HG03060 (cell line): ENCODE measurements around the gene ERMAP.

Experiments used
- ATAC-seq: cut with Tn5 transposase; IDR thresholded peaks from one replicate; pipeline ENCODE4 v1.9.1; 2021; ENCODE audit warnings: low read depth, moderate number of reproducible peaks; ENCODE audit not compliant: unreplicated experiment

ERMAP gene, protein sequence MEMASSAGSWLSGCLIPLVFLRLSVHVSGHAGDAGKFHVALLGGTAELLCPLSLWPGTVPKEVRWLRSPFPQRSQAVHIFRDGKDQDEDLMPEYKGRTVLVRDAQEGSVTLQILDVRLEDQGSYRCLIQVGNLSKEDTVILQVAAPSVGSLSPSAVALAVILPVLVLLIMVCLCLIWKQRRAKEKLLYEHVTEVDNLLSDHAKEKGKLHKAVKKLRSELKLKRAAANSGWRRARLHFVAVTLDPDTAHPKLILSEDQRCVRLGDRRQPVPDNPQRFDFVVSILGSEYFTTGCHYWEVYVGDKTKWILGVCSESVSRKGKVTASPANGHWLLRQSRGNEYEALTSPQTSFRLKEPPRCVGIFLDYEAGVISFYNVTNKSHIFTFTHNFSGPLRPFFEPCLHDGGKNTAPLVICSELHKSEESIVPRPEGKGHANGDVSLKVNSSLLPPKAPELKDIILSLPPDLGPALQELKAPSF

DNA sequence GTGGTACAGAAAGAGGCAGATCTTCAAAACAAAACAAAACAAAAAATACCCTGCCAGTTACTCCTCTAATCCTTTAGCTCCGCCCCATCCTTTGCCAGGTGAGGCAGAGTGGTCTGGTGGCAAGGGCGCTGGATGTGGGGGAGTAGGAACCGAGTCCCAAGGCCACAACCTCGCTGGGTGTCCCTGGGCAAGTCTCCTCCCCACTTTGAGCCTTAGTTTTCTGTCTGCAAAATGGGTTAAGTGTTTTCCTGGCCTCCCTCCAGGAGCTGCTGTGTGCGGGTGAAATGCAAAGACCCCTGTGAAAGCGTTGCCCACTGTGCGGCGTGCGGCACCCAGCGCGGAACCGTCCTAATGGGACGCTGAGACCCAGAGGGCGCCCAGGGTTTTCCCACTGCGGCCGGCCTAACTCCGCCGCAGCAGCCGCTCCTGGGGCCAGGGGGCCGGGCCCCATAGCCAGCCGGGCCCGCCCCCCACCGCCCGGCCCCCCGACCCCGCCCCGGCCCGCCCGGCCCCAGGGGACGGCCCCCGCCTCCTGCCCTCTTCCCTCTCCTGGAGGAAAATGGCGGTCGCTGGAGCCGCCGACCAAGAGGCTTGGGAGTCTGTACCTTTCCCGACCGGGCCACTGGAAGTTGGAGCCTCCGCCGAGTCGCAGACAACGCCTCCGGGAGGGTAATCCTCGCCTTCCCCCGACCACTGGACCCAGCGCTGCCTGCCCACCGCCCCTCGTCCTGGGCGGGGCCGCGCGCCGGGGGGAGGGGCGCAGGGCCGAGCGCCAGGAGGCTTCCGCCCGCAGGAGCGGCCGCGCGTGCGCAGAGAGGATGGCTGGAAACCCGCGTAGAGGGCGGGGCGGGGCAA is at the start of gene ERMAP, which contains the start of gene SVBP:
ERMAP (plus strand) TSS at position 538 of the 855 bp plus-strand sequence. CDS start 13,327 bp downstream, outside the sequence.
SVBP (minus strand) TSS at position 813 of the 855 bp plus-strand sequence. CDS start 853 bp downstream, outside the sequence.
- peak; percentile 60 for ATAC-seq

DNA sequence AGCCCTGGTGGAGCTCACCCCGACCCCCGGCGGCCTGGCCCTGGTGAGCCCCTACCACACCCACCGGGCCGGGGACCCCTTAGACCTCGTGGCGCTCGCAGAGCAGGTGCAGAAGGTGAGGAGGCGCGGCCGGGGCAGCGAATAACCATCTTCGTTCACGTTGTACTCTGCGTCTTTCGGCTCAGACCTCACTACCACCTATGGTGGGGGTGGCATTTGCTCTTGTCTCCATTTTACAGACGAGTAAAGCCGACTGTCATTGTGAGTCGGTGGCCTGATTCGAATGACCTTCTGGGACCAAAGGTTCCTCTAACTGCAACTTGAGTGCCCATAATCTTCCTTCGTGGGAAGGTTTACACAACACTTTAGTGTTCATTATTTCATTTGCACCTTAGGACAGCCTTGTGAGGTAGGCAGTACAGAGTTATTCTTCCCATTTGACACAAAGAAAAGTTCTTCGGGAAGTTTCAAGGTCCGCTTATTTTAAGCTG is 49.4 kb upstream of the ERMAP start:
- no peak for ATAC-seq

DNA sequence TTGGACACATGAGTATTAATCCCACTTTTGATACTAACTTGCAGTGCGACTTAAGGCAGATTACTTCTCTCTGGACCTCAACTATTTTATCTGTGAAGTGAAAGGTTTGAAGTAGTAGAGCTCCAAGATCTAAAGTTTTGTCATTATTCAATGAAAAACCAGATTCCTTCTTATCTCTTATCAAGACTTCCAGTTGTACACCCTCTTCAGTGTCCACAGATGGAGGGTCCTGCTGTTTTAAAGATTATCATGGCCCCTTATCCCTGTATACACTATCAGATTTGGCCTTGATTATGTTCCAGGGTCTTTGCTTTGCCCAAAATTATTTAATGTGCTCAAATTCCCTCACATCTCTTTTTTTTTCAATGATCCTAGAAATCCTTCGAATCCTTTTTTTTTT is 48.8 kb upstream of the ERMAP start:
- ATAC-seq, result no peak

DNA sequence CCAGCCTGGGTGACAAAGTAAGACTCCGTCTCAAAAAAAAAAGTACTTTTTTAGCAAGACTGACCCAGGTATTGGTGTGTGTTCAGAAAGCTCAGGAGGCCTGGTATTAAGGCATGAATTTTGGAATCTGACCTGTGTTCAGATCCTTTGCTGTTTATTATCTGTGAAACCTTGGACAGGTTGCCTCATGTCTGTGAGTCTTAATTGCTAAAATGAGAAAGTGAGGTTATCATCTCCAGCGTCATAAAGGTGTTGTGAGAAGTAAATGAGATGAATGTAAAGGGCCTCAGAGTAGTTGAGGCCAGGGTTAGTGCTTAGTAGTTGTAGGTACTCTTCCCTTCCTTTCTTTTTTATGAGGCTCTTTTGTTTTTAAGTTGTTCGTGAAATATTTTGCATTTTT is 47.1 kb upstream of the ERMAP start:
- no peak for ATAC-seq

DNA sequence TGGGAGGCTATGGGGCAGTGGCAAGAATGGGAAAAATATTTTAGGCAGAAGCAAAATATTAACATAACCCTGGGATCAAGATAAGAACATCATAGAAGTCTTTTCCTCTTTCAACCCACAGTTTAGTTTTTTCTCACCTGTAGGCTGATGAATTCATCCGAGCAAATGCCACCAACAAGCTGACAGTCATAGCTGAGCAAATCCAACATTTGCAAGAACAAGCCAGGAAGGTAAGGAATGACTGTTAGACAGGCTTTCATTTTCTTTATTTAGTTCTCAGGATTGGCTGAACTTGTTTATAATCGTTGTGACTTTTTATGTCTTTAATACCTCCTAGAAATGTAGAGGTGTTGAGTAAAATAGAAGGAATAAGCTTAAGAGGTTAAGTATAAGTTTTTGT is 43.5 kb upstream of the ERMAP start:
- ATAC-seq, result no peak

DNA sequence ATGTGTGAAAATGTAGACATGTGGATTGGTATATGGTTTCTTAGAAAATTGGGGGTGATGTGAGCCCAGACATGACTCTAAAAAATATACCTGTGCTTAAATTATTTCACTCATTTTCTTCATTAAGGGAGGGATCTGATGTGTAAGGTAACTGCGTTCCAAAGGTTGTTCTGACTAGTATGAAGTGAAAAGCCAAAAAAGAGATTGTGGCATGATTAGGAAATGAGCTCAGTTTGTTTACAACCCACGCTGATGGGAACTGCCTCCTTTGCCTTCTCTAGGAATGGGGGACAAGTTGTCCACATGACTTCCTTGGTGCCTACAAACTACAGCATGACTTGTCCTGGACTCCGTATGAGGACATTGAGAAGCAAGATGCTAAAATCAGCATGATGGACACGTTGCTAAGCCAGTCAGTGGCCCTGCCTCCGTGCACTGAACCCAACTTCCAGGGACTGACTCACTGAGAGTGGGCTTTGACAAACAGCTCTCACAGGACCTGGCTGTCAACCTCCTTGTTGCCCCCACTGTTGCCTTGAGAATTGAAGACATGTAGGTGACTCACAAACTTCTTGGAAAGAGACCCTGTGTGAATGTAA is 41.9 kb upstream of the ERMAP start:
- no peak for ATAC-seq

DNA sequence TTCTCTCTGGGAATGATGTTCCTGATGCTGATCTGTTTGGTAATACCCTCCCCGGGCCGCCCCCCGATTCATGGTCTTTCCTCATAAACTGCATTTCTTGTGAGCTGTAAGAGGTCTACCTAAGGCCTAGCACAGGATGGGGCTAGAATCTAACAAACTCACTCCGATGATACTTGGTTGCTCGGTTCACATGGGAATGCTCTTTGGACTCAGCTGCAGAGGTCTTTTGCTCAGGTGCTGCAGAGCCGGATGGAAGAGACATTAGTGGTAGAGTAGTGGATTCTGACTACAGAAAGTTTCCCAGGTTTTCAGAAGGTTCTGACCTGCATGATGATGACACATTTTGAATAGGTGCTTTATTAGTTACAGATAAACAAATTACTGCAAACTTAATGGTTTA is 40.4 kb upstream of the ERMAP start:
- no peak for ATAC-seq

DNA sequence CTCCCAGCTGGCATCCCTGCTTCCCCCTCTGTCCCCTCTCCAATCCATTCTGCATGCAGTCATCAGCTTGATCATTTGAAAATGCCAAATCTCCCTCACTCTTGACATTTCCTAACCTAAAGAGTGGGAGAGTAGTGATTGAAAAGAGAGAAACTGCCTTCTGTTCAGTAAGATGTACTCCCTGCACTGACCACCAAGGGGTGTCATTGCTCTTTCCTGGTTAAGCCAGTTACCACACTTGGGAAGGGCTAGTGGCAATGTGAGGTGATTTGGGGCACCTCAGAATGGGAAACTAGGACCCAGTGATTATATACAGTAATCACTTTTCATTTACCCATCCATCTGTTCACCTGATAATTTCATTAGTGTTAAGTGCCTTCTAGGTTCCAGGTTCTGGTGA is 39.1 kb upstream of the ERMAP start:
- ATAC-seq, result no peak

DNA sequence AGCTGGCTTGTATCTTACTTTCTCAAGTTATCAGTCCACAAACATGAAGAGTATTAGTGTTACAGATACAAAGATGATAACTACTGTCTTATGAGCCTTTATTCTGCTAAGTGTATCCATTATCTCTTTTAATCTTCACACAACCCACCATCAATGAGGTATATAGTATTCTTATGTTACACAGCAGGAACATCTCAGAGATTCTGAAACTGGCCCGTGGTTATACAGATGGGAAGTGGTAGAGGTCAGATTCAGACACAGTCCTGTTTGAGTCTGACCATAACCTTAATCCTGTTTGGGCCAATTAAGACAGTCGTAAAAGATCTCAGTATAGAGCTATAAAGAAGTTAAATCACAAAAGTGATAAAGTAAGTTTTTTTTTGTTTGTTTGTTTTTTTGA is 37.2 kb upstream of the ERMAP start:
- ATAC-seq, result no peak

DNA sequence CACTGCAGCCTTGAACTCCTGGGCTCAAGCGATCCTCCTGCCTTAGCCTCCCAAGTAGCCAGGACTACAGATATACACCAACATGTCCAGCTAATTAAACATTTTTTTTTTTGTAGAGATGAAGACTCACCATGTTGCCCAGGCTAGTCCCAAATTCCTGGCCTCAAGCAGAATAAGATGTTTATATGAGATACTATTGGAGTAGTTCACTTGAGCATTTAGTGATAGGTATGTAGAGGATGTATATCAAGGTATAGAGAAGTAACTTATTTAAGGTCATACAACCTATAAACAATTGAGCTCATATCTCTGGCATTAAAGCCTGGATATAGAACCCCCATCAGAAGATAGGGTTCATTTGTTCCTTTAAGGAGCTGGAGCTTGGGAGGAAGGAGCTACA is 36.7 kb upstream of the ERMAP start:
- no peak for ATAC-seq

DNA sequence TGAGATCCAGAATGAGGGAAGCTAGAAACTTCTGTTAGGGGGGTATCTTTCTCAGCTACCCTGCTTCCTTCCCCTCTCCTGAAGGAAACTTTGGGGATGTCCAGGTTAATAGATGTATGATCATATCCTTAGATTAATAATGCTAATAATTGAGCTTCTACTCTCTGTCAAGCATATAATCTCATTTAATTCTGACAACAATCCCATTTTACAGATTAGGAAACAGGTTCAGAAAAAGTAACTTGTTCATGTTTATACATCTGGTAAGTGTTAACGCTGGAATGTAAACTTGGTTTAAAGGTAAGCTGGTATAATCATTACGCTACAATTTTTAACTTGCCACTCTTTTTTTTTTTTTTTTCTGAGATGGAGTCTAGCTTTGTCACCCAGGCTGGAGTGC is 33.8 kb upstream of the ERMAP start:
- ATAC-seq, result no peak

DNA sequence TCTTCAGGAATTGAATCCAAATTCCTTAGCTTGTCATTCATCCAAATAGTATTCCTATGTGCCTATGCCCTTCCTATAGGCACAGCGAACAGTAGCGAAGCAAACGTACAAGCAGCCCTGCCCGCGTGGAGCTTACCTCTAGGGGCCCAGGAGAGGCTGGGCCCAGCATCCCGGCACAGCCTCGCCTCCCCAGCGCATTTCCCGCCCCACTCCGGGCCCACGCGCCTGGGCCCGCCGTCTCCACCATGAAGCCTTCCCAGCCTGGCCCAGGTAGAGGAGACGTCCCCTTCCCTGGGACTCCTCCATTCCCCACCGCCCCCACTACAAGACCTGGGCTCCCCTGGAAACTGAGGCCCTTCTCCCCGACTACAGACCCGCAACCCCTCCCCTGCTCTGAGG is 32.4 kb upstream of the ERMAP start:
- no peak for ATAC-seq

DNA sequence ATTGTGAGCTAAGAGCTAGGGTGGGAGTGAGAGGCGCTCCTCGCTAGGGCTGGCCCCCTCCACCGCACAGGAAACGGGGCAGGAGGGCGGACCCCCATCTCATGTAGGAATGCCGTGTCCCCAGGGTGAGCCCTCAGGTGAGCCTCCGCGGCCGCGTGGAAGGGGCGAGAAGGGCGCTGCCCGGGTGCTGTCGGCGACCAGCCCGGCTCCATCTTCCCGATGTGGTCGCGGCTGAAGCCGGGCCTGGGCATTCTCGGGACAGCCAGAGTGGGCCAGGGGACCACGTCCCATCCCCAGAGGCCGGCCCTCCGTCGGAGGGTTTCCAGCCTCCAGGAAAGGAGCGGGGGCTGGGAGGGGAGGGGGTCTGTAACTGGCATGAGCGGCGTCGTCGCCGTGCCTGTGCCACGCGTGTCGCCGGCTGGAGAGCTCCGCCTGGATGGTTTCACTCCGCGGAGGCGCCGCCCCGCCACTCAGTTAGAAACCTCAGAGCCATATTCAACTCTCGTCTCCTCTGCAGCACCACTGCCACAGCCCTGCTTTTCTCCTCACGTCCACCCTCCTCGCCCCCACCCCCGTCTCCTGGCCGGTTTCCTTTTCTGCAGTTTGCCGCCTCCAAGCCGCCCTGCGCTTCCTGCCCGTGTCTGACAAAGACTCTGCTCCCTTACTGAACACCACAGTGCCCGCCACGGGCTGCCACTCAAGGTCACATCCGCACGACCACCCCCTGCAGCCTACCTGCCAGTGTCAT is 31.8 kb upstream of the ERMAP start, which contains the start of gene TMEM269:
TMEM269 (plus strand) TSS at position 46 of the 748 bp plus-strand sequence. CDS start 4,903 bp downstream, outside the sequence.
- no peak for ATAC-seq

DNA sequence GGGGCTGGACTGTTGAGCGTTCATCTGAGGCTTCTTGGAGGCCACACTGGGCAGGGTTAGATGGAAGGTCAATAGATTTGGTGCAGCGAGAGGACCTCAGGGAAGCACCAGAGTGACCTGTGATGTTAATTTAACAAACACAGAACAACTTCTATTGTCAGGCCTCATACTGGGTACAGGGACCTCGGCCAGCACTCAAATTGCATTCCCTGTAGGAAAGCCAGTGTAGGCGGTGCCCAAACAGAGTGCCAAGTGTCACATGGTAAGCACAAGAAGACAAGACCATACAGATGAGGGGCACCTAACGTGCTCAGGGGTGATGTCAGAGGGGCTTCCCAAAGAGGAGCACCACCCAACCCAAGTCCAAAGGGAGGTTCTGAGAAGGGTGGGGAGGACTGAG is 30.8 kb upstream of the ERMAP start:
- ATAC-seq, result no peak

DNA sequence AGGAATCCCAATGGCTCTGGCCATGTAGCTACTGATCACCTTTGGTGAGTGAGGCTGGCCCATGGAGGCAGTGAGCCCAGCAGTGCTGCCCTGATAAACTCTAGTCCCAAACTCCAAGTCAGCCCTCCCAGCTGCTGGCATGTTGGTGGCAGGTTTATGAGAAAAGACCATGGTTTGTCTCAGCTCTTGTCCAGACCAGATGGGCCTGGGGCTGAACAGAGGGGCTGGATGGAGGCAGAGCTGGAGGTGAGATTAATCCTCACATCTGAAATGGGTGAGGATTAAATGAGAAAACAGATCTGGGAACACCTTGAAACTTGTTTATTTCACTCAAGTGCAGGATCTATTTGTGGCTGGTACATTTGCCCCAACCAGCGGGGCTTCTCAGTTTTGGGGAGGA is 28.9 kb upstream of the ERMAP start:
- ATAC-seq, result no peak

DNA sequence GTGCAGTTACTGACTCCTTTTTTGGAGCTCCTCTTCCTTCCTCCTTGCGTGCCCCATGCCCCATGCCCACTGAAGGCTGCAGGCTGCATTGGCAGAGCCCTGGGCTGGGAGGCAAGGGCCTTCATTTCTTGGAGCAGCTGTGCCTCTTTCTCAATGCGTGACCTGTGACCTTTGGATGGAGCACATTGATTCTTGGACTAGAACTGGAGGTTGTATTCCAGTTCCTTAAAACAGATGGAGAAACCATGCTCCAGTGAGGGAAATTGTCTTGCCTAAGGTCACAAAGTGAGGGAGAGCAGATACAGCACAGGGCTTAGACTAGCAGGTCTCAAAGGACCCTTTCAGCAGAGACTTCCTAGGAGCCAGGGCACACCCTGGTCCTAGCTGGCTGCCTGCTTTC is 23.1 kb upstream of the ERMAP start:
- no peak for ATAC-seq

DNA sequence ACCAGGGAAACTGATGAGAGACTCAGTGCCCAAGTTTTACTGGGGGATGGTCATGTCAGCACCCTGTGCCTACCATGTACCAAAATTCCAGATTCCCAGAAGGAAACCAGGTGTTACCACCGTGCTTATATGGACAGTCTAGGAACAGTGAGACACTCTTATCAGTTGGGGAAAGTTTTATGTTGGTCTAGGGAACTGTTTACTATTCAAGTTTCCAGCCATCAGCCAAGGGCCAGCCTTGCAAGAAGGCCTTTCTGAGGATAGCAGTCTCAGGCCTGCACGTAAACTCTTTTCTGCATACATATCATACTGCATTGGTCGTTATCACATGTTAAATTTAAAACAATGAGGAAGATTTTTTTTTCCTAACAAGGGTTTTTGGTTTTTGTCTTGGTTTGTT is 19.5 kb upstream of the ERMAP start:
- ATAC-seq, result no peak

DNA sequence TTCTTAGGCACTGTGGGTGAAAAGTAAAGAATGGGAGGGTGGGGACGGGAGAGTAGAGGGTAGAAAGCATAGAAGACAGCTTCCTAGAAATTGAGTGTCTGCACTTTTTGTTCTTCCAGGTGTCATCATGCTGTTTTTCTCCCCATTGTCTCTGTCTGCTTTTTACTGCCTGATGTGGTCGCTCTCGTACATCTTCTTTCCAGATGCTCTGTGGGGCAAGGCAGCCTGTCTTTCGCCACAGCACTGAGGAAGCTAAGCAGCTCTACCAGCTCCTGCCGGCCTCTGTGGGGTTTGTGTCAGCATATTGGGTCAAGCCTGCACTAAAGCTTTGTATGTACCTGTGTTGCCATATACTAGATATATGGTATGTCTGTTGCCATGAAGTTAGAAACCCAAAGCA is 18.9 kb upstream of the ERMAP start:
- no peak for ATAC-seq

DNA sequence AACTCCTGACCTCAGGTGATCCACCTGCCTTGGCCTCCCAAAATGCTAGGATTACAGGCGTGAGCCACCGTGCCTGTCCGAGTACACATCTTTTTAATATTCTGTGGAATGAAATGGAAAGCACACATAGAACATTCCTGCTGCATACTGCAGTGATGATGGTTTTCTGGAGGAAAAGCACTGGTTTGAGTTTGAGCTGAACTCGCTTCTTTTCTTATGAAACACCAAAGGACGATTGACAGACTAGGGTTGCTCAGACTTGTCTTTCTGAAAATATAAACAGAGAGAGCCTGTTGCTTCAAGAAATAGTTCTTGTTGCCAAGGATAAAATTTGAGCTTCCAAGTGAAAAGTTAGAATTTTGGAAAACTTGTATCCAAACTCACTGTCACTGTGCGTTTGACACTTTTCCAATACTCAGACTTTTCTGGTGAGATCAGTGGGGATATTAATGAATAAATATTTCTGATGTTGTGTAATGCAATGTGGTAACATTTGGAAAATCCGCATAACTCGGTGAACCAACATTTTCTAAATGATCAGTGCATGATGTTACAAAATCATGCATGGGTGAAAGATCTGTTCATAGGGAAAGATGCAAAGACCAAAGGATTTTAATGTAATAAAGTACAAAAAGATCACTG is 15.0 kb upstream of the ERMAP start:
- no peak for ATAC-seq

DNA sequence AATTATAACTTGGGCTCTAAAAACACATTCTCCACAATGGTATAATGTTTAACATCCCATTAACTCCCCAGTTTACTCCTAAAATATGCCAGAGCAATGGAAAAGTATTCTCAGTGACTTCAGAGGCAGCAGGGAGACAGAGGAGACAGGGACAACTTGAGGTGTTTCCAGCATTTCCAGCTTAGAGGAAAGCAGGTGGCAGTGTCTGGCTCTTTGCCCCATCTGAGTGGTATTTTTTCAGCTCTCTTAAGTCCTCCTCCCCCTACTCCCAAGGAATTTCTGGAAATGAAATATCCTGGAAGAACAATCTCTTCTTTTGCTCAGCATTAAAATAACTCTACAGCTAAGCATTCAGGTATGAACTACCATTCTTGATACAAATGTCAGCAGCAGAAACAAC is 10.8 kb upstream of the ERMAP start:
- no peak for ATAC-seq
